ENCODE data around the gene CAMK1D.

Gene CAMK1D

DNA sequence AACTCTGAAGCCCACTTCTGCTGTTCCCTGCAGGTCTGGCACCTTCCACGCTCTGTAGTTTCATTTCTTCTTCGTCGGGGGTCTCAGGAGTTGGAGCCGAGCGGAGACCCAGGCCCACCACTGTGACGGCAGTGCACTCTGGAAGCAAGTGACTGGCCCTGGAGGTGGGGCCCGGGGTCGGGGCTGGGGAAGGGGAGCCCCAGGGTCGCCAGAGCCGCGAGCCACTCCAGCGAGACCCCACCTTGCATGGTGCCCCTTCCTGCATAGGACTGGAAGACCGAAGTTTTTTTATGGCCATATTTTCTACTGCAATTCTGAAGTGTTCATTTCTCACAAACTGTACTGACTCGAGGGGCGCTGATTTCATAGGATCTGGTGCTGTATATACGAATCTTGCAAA lies 479.4 kb downstream of the CAMK1D start:
- no peak overlapping the region for H3K27ac ChIP-seq (ENCODE audit: extremely low read depth, low read depth, low read length)
- ChIA-PET POLR2A (no interaction called here), CTCF (no interaction called here)
- no peaks in the 10 kb centered on the region for H3K36me3 ChIP-seq (ENCODE audit: control insufficient read depth in 2 of 2, insufficient read depth in 1 of 2, low read length in 2 of 2)
- no peak overlapping the region for H3K4me3 ChIP-seq (ENCODE audit: low read depth, low read length)
- H3K9me3 ChIP-seq (ENCODE audit: control insufficient read depth, insufficient read depth, low read depth, low read length): no peaks in the 10 kb centered on the region
- no peaks in the 10 kb centered on the region for H3K4me1 ChIP-seq (ENCODE audit: control insufficient read depth, insufficient read depth, low read length)
- TF ChIP-seq ZBTB7A (tag by site-specific recombination; IDR thresholded peaks at IDR 0.05; ENCODE audit: low read depth) (no peak), ZNF621 (tag by site-specific recombination; IDR thresholded peaks at IDR 0.05) (no peak)
- TF ChIP-seq, protein P1, sequence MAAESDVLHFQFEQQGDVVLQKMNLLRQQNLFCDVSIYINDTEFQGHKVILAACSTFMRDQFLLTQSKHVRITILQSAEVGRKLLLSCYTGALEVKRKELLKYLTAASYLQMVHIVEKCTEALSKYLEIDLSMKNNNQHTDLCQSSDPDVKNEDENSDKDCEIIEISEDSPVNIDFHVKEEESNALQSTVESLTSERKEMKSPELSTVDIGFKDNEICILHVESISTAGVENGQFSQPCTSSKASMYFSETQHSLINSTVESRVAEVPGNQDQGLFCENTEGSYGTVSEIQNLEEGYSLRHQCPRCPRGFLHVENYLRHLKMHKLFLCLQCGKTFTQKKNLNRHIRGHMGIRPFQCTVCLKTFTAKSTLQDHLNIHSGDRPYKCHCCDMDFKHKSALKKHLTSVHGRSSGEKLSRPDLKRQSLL (tag by site-specific recombination; IDR thresholded peaks at IDR 0.05): no peak
- TF ChIP-seq, protein P2, sequence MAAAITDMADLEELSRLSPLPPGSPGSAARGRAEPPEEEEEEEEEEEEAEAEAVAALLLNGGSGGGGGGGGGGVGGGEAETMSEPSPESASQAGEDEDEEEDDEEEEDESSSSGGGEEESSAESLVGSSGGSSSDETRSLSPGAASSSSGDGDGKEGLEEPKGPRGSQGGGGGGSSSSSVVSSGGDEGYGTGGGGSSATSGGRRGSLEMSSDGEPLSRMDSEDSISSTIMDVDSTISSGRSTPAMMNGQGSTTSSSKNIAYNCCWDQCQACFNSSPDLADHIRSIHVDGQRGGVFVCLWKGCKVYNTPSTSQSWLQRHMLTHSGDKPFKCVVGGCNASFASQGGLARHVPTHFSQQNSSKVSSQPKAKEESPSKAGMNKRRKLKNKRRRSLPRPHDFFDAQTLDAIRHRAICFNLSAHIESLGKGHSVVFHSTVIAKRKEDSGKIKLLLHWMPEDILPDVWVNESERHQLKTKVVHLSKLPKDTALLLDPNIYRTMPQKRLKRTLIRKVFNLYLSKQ (tag by site-specific recombination; IDR thresholded peaks at IDR 0.05; ENCODE audit: borderline replicate concordance): no peak

DNA sequence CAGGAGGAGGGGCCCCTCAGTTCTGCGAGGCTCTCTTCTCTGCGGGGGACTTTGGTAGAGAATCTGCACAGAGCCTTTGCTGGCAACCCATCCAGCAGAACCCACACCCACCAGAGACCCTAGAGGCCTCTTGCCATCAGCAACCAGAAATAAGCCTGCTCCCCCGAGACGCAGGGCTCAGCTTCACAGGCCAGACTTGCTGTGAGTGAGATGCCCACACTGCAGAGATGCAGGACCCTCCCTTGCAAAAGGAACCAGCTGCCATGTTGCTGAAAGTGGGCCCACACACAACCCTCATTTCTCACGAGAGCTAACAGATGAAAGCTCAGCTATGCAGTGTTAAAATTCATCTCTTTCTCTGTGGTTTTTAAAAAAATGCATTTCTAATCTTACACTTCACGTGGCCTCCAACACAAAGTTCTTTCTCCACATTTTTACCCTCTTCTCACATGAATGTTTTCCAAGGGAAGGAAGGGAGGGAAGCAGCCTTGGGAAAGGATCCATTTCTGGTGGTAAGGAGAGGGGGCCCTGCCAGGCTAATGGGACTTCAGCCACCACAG lies 480.6 kb downstream of the CAMK1D start:
- POLR2A ChIA-PET: no interaction called here
- H3K9me3 ChIP-seq (ENCODE audit: control insufficient read depth, insufficient read depth, low read depth, low read length): no peaks in the 10 kb centered on the region
- CTCF ChIA-PET: no interaction called here
- no peaks in the 10 kb centered on the region for H3K36me3 ChIP-seq (ENCODE audit: control insufficient read depth in 2 of 2, insufficient read depth in 1 of 2, low read length in 2 of 2)
- TF ChIP-seq ZNF404 (tag by site-specific recombination; IDR thresholded peaks at IDR 0.05) (no peak), ZNF548 (tag by site-specific recombination; IDR thresholded peaks at IDR 0.05) (no peak), GLI4 (tag by site-specific recombination; IDR thresholded peaks at IDR 0.05) (no peak)
- no peaks in the 10 kb centered on the region for H3K4me1 ChIP-seq (ENCODE audit: control insufficient read depth, insufficient read depth, low read length)
- H3K27ac ChIP-seq (ENCODE audit: extremely low read depth, low read depth, low read length): no peak overlapping the region
- H3K4me3 ChIP-seq (ENCODE audit: low read depth, low read length): no peak overlapping the region

DNA sequence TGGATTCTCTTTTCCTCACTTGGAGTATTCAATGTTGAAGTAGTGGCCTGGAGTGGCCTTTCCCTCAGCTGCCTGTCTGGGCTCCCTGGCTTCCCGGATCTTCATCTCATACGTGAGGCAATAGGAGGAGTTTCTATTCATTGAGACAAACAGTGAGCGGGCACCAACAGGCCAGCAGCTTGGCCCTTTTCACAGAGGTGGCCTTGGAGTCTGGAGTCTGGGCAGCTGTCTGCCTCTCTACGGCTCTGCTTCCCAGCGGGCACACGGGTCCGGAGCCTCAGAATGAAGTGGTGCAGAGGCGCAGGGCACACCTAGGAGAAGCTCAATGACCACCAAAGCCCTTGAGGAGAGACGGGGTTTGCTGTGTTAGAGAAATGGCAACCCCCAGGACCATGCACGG lies 482.7 kb downstream of the CAMK1D start:
- no peak overlapping the region for H3K27ac ChIP-seq (ENCODE audit: extremely low read depth, low read depth, low read length)
- ChIA-PET CTCF (no interaction called here), POLR2A (no interaction called here)
- H3K36me3 ChIP-seq (ENCODE audit: control insufficient read depth in 2 of 2, insufficient read depth in 1 of 2, low read length in 2 of 2): no peaks in the 10 kb centered on the region
- no peaks in the 10 kb centered on the region for H3K9me3 ChIP-seq (ENCODE audit: control insufficient read depth, insufficient read depth, low read depth, low read length)
- H3K4me3 ChIP-seq (ENCODE audit: low read depth, low read length): no peak overlapping the region
- H3K4me1 ChIP-seq (ENCODE audit: control insufficient read depth, insufficient read depth, low read length): no peaks in the 10 kb centered on the region
- TF ChIP-seq ZNF560 (tag by site-specific recombination; IDR thresholded peaks at IDR 0.05; ENCODE audit: borderline replicate concordance) (no peak), ZNF677 (tag by site-specific recombination; IDR thresholded peaks at IDR 0.05) (no peak), ZNF473 (tag by site-specific recombination; IDR thresholded peaks at IDR 0.05) (no peak), ZNF670 (tag by site-specific recombination; IDR thresholded peaks at IDR 0.05; ENCODE audit: low read depth) (no peak), TCF7L2 (IDR thresholded peaks at IDR 0.05; ENCODE audit: borderline replicate concordance, low read depth, low read length) (no peak), ZNF792 (tag by site-specific recombination; IDR thresholded peaks at IDR 0.05) (no peak), ZNF223 (tag by site-specific recombination; IDR thresholded peaks at IDR 0.05) (no peak), ZSCAN16 (tag by site-specific recombination; IDR thresholded peaks at IDR 0.05) (no peak), ZNF529 (tag by site-specific recombination; IDR thresholded peaks at IDR 0.05; ENCODE audit: insufficient replicate concordance) (no peak), KLF10 (tag by site-specific recombination; IDR thresholded peaks at IDR 0.05) (no peak), ZNF658 (tag by site-specific recombination; IDR thresholded peaks at IDR 0.05) (no peak), ZNF214 (tag by site-specific recombination; IDR thresholded peaks at IDR 0.05; ENCODE audit: borderline replicate concordance) (no peak)
- TF ChIP-seq, protein P3, sequence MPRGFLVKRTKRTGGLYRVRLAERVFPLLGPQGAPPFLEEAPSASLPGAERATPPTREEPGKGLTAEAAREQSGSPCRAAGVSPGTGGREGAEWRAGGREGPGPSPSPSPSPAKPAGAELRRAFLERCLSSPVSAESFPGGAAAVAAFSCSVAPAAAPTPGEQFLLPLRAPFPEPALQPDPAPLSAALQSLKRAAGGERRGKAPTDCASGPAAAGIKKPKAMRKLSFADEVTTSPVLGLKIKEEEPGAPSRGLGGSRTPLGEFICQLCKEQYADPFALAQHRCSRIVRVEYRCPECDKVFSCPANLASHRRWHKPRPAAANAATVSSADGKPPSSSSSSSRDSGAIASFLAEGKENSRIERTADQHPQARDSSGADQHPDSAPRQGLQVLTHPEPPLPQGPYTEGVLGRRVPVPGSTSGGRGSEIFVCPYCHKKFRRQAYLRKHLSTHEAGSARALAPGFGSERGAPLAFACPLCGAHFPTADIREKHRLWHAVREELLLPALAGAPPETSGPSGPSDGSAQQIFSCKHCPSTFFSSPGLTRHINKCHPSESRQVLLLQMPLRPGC (tag by site-specific recombination; IDR thresholded peaks at IDR 0.05): no peak
- TF ChIP-seq, protein P1 (tag by site-specific recombination; IDR thresholded peaks at IDR 0.05): no peak
- TF ChIP-seq, protein P4, sequence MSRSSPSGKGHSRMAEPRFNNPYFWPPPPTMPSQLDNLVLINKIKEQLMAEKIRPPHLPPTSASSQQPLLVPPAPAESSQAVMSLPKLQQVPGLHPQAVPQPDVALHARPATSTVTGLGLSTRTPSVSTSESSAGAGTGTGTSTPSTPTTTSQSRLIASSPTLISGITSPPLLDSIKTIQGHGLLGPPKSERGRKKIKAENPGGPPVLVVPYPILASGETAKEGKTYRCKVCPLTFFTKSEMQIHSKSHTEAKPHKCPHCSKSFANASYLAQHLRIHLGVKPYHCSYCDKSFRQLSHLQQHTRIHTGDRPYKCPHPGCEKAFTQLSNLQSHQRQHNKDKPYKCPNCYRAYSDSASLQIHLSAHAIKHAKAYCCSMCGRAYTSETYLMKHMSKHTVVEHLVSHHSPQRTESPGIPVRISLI (tag by site-specific recombination; IDR thresholded peaks at IDR 0.05): no peak
- TF ChIP-seq, protein P5, sequence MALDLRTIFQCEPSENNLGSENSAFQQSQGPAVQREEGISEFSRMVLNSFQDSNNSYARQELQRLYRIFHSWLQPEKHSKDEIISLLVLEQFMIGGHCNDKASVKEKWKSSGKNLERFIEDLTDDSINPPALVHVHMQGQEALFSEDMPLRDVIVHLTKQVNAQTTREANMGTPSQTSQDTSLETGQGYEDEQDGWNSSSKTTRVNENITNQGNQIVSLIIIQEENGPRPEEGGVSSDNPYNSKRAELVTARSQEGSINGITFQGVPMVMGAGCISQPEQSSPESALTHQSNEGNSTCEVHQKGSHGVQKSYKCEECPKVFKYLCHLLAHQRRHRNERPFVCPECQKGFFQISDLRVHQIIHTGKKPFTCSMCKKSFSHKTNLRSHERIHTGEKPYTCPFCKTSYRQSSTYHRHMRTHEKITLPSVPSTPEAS (tag by site-specific recombination; IDR thresholded peaks at IDR 0.05): no peak

All from HEK293 (cell line).